ENCODE results near the gene CACNA2D2. TPM values are rescaled to one million over a fixed set of nuclear protein-coding genes. Genes with fewer than 3 reads are reported as not detected.

The CACNA2D2 gene
- total RNA-seq, 4 donors from 2014 or later = 1.5 to 3.3 (median 2.9) TPM

- no peak for TF ChIP-seq POLR2A (IDR thresholded peaks at IDR 0.05)
- Histone ChIP-seq H3K4me3 (replicated peaks in 1 of 3) (no peak overlapping the region), H3K9me3 (no peaks in the 10 kb centered on the region), H3K36me3 (no peaks in the 10 kb centered on the region), H3K27me3 (no peaks in the 10 kb centered on the region), H3K4me1 (no peaks in the 10 kb centered on the region), H3K27ac (no peak overlapping the region)
- DNase-seq = no peak
- 89 to 92% methylated on average over 13 of the region's 13 CpGs for WGBS, 2 donors
- intact Hi-C loops (cut with DNase I) = no loop called here
Observed at GRCh38 chr3:50427217-50427616, 76.2 kb downstream of the CACNA2D2 start.

GRCh38 chr3:50425911-50426310 is 77.5 kb downstream of the CACNA2D2 start:
- Histone ChIP-seq H3K4me1 (no peaks in the 10 kb centered on the region), H3K9me3 (no peaks in the 10 kb centered on the region), H3K27me3 (no peaks in the 10 kb centered on the region), H3K4me3 (replicated peaks in 1 of 3) (no peak overlapping the region), H3K36me3 (no peaks in the 10 kb centered on the region), H3K27ac (no peak overlapping the region)
- intact Hi-C loops (cut with DNase I) = no loop called here
- WGBS, 2 donors = 78 to 82% methylated on average over 5 of the region's 5 CpGs
- TF ChIP-seq POLR2A (IDR thresholded peaks at IDR 0.05) (no peak), CTCF (IDR thresholded peaks at IDR 0.05) (no peak)
- no peak for DNase-seq

- WGBS, 2 donors = 96% methylated on average over 4 of the region's 7 CpGs; no CpG with 5 or more reads in 1 of the 2 donors
- no peaks in the 10 kb centered on the region for H3K36me3 ChIP-seq
- H3K27ac ChIP-seq = no peak overlapping the region
- no peak overlapping the region for H3K4me3 ChIP-seq (replicated peaks in 1 of 3)
- no peaks in the 10 kb centered on the region for H3K4me1 ChIP-seq
- intact Hi-C loops (cut with DNase I) = no loop called here
- no peaks in the 10 kb centered on the region for H3K27me3 ChIP-seq
- H3K9me3 ChIP-seq = no peaks in the 10 kb centered on the region
- TF ChIP-seq CTCF (IDR thresholded peaks at IDR 0.05) (no peak), POLR2A (IDR thresholded peaks at IDR 0.05) (no peak)
- DNase-seq = no peak
Observed at GRCh38 chr3:50423543-50423942, 79.9 kb downstream of the CACNA2D2 start.

- H3K27me3 ChIP-seq = no peaks in the 10 kb centered on the region
- DNase-seq = no peak
- no peaks in the 10 kb centered on the region for H3K4me1 ChIP-seq
- 77 to 87% methylated on average over 1 of the region's 1 CpG for WGBS, 2 donors
- H3K4me3 ChIP-seq (replicated peaks in 1 of 3) = no peak overlapping the region
- no peaks in the 10 kb centered on the region for H3K9me3 ChIP-seq
- TF ChIP-seq CTCF (IDR thresholded peaks at IDR 0.05) (no peak), POLR2A (IDR thresholded peaks at IDR 0.05) (no peak)
- no peaks in the 10 kb centered on the region for H3K36me3 ChIP-seq
- H3K27ac ChIP-seq = no peak overlapping the region
- intact Hi-C loops (cut with DNase I) = no loop called here
Observed at GRCh38 chr3:50422153-50422552, 81.3 kb downstream of the CACNA2D2 start.

GRCh38 chr3:50419595-50420370 is 83.7 kb downstream of the CACNA2D2 start:
- Histone ChIP-seq H3K36me3 (no peaks in the 10 kb centered on the region), H3K9me3 (no peaks in the 10 kb centered on the region), H3K27ac (no peak overlapping the region), H3K4me3 (replicated peaks in 1 of 3) (no peak overlapping the region), H3K4me1 (no peaks in the 10 kb centered on the region), H3K27me3 (no peaks in the 10 kb centered on the region)
- intact Hi-C loops (cut with DNase I) = no loop called here
- 84 to 94% methylated on average over 17 to 18 of the region's 18 CpGs for WGBS, 2 donors
- no peak for DNase-seq
- no peak for TF ChIP-seq POLR2A (IDR thresholded peaks at IDR 0.05)
- TF ChIP-seq CTCF (IDR thresholded peaks at IDR 0.05) = no peak
